HEK293 (cell line): ENCODE data around the gene PLXND1.
A peak's percentile ranks its signal among the peaks of the same experiment; 100 is the strongest.

Experiments used
- GLIS2 ChIP-seq: fragments of 450-650 bp; formaldehyde crosslinking; IDR thresholded peaks from 2 replicates; pipeline ENCODE4 v1.5.1; 2016; ENCODE audit warnings: missing biosample characterization, missing genetic modification characterization
- HOXA7 ChIP-seq: sonication (generic); formaldehyde crosslinking; IDR thresholded peaks from 2 replicates; pipeline ENCODE4 v1.8.1; 2022; ENCODE audit warnings: missing genetic modification reagents, borderline replicate concordance
- INSM2 ChIP-seq: fragments of 450-650 bp; formaldehyde crosslinking; IDR thresholded peaks from 2 replicates; pipeline ENCODE4 v1.5.1; 2016; ENCODE audit warnings: missing biosample characterization, missing genetic modification characterization
- KLF17 ChIP-seq: fragments of 450-650 bp; formaldehyde crosslinking; IDR thresholded peaks from 2 replicates; pipeline ENCODE4 v1.5.1; 2016; ENCODE audit warnings: missing biosample characterization, missing genetic modification characterization
- PRDM10 ChIP-seq: fragments of 450-650 bp; formaldehyde crosslinking; IDR thresholded peaks from 2 replicates; pipeline ENCODE4 v1.5.1; 2016; ENCODE audit warnings: missing biosample characterization, missing genetic modification characterization
- PRDM4 ChIP-seq: fragments of 450-650 bp; formaldehyde crosslinking; IDR thresholded peaks from 2 replicates; pipeline ENCODE4 v1.5.1; 2017; ENCODE audit warnings: missing biosample characterization, missing genetic modification characterization
- SCRT1 ChIP-seq: fragments of 450-650 bp; formaldehyde crosslinking; IDR thresholded peaks from 2 replicates; pipeline ENCODE4 v1.5.1; 2016; ENCODE audit warnings: missing biosample characterization, missing genetic modification characterization, borderline replicate concordance
- SP2 ChIP-seq: fragments of 450-650 bp; formaldehyde crosslinking; IDR thresholded peaks from 2 replicates; pipeline ENCODE4 v1.5.1; 2016; ENCODE audit warnings: missing biosample characterization, missing genetic modification characterization
- SP7 ChIP-seq: fragments of 450-650 bp; formaldehyde crosslinking; IDR thresholded peaks from 2 replicates; pipeline ENCODE4 v1.5.1; 2016; ENCODE audit warnings: missing biosample characterization, missing genetic modification characterization
- TRIM28 ChIP-seq: IDR thresholded peaks from 2 replicates; pipeline ENCODE4 v1.6.1; 2011; ENCODE audit warnings: low read length, control low read depth, borderline replicate concordance
- ZBTB49 ChIP-seq: fragments of 450-650 bp; formaldehyde crosslinking; IDR thresholded peaks from 2 replicates; pipeline ENCODE4 v1.5.1; 2016; ENCODE audit warnings: missing biosample characterization, missing genetic modification characterization, low read depth
- ZIC2 ChIP-seq: fragments of 450-650 bp; formaldehyde crosslinking; IDR thresholded peaks from 2 replicates; pipeline ENCODE4 v1.5.1; 2016; ENCODE audit warnings: missing biosample characterization, missing genetic modification characterization
- ZNF140 ChIP-seq: fragments of 450-650 bp; formaldehyde crosslinking; IDR thresholded peaks from 2 replicates; pipeline ENCODE4 v1.5.1; 2016; ENCODE audit warnings: missing biosample characterization, missing genetic modification characterization
- ZNF184 ChIP-seq: fragments of 450-650 bp; IDR thresholded peaks from 2 replicates; pipeline ENCODE4 v1.5.1; 2018; ENCODE audit warnings: missing biosample characterization, mild to moderate bottlenecking, missing genetic modification characterization
- ZNF2 ChIP-seq: fragments of 450-650 bp; formaldehyde crosslinking; IDR thresholded peaks from 2 replicates; pipeline ENCODE4 v1.5.1; 2016; ENCODE audit warnings: missing biosample characterization, missing genetic modification characterization
- ZNF266 ChIP-seq: fragments of 450-650 bp; formaldehyde crosslinking; IDR thresholded peaks from 2 replicates; pipeline ENCODE4 v1.5.1; 2016; ENCODE audit warnings: missing biosample characterization, missing genetic modification characterization, low read depth
- ZNF391 ChIP-seq: fragments of 450-650 bp; formaldehyde crosslinking; IDR thresholded peaks from 2 replicates; pipeline ENCODE4 v1.5.1; 2016; ENCODE audit warnings: low read depth, missing biosample characterization, missing genetic modification characterization, borderline replicate concordance
- ZNF585B ChIP-seq: fragments of 450-650 bp; formaldehyde crosslinking; IDR thresholded peaks from 2 replicates; pipeline ENCODE4 v1.5.1; 2016; ENCODE audit warnings: missing biosample characterization, missing genetic modification characterization
- ZNF623 ChIP-seq: fragments of 450-650 bp; formaldehyde crosslinking; IDR thresholded peaks from 2 replicates; pipeline ENCODE4 v1.5.1; 2016; ENCODE audit warnings: missing biosample characterization, missing genetic modification characterization
- ZNF660 ChIP-seq: fragments of 450-650 bp; IDR thresholded peaks from 2 replicates; pipeline ENCODE4 v1.5.1; 2018; ENCODE audit warnings: missing biosample characterization, mild to moderate bottlenecking, missing genetic modification characterization
- ZNF664 ChIP-seq: fragments of 450-650 bp; formaldehyde crosslinking; IDR thresholded peaks from 2 replicates; pipeline ENCODE4 v1.5.1; 2016; ENCODE audit warnings: missing biosample characterization, missing genetic modification characterization
- ZNF76 ChIP-seq: fragments of 450-650 bp; formaldehyde crosslinking; IDR thresholded peaks from 2 replicates; pipeline ENCODE4; 2016; ENCODE audit warnings: low read depth, missing biosample characterization, missing genetic modification characterization, borderline replicate concordance
- ZNF837 ChIP-seq: fragments of 450-650 bp; formaldehyde crosslinking; IDR thresholded peaks from 2 replicates; pipeline ENCODE4 v1.5.1; 2016; ENCODE audit warnings: missing biosample characterization, missing genetic modification characterization
- ZSCAN18 ChIP-seq: fragments of 450-650 bp; formaldehyde crosslinking; IDR thresholded peaks from 2 replicates; pipeline ENCODE4 v1.5.1; 2016; ENCODE audit warnings: missing biosample characterization, missing genetic modification characterization

PLXND1 gene

GRCh38 chr3:129593595-129594339 lies 12.7 kb downstream of the PLXND1 start (continued):
- TF ChIP-seq ZNF660 (tag by site-specific recombination): 0 out of 2 replicates have a peak, but pooled peaks have one; percentile 48
- TF ChIP-seq SP7 (tag by site-specific recombination): peak; percentile 75
- TF ChIP-seq PRDM10 (tag by site-specific recombination): peak; percentile 44; the same call in 1 of the 2 replicates
- TF ChIP-seq ZNF266 (tag by site-specific recombination): no peak
- TF ChIP-seq ZNF585B (tag by site-specific recombination): no peak
- TF ChIP-seq SCRT1 (tag by site-specific recombination): no peak
- TF ChIP-seq GLIS2 (tag by site-specific recombination): peak; percentile 33
- no peak for TF ChIP-seq ZNF140 (tag by site-specific recombination)
- TF ChIP-seq ZNF184: no peak
- no peak for TF ChIP-seq ZNF664 (tag by site-specific recombination)
- no peak for TF ChIP-seq ZNF623 (tag by site-specific recombination)
- TF ChIP-seq PRDM4 (tag by site-specific recombination): peak; percentile 61; the same call in 1 of the 2 replicates
- no peak for TF ChIP-seq ZNF76 (tag by site-specific recombination)
- peak; percentile 68; the same call in 1 of the 2 replicates for TF ChIP-seq TRIM28
- no peak for TF ChIP-seq INSM2 (tag by site-specific recombination)
- no peak for TF ChIP-seq ZNF837 (tag by site-specific recombination)
- no peak for TF ChIP-seq ZBTB49 (tag by site-specific recombination)
- TF ChIP-seq SP2: peak; percentile 31
- TF ChIP-seq ZIC2 (tag by site-specific recombination): peak; percentile 97
- no peak for TF ChIP-seq ZSCAN18 (tag by site-specific recombination)
- TF ChIP-seq ZNF391: no peak
- TF ChIP-seq ZNF2: no peak
- TF ChIP-seq HOXA7 (CRISPR knock-in tag): no peak
- TF ChIP-seq KLF17: 0 out of 2 replicates have a peak, but pooled peaks have one; percentile 63
